GM12864 (cell line): ENCODE measurements around the gene PCARE.

ENCODE experiments used
- DNase-seq: peaks from one replicate; pipeline ENCODE4 v3.0.0-alpha.2; 2011; ENCODE audit warnings: low read depth
- H3K4me3 ChIP-seq: 2 replicates; pipeline ENCODE4 v1.5.1; 2011; ENCODE audit warnings: mild to moderate bottlenecking, low read depth, low read length, control low read depth
- CTCF ChIP-seq: IDR thresholded peaks from 2 replicates; pipeline ENCODE4 v1.5.1; 2011; ENCODE audit warnings: low read depth, mild to moderate bottlenecking, moderate library complexity, low read length, control low read depth, inconsistent platforms; ENCODE audit errors: missing control alignments

Gene PCARE

GRCh38 chr2:29016504-29016903, 57.8 kb downstream of the PCARE start:
- H3K4me3 ChIP-seq: no peak overlapping the region
- no peak for DNase-seq
- no peak for TF ChIP-seq CTCF

GRCh38 chr2:29015701-29016470, 58.4 kb downstream of the PCARE start:
- no peak for TF ChIP-seq CTCF
- H3K4me3 ChIP-seq: no peak overlapping the region
- DNase-seq: no peak

- TF ChIP-seq CTCF: no peak
- H3K4me3 ChIP-seq: no peak overlapping the region
- DNase-seq: no peak
Measured at GRCh38 chr2:29014811-29015421, 59.4 kb downstream of the PCARE start.

GRCh38 chr2:29014331-29014730, 60.0 kb downstream of the PCARE start:
- no peak overlapping the region for H3K4me3 ChIP-seq
- DNase-seq: no peak
- TF ChIP-seq CTCF: no peak

- no peak overlapping the region for H3K4me3 ChIP-seq
- DNase-seq: no peak
- TF ChIP-seq CTCF: no peak
Measured at GRCh38 chr2:29013057-29013780, 61.1 kb downstream of the PCARE start.

GRCh38 chr2:29012211-29012681, 62.1 kb downstream of the PCARE start:
- H3K4me3 ChIP-seq: no peak overlapping the region
- no peak for DNase-seq
- TF ChIP-seq CTCF: no peak
